Activated CD8-positive, alpha-beta T cell treated with anti-CD3 and anti-CD28 coated beads for 36 hours (primary cell): ENCODE measurements around the gene CORO2B. TPM values are rescaled to one million over a fixed set of nuclear protein-coding genes. Genes with fewer than 3 reads are reported as not detected.

Experiments
- ATAC-seq: fragments of 200-7000 bp; cut with Tn5 transposase; one replicate; pipeline ENCODE4 v1.10.0; 2021; ENCODE audit warnings: mild to moderate bottlenecking, moderate library complexity
- CTCF ChIA-PET: fragments of 350-600 bp; sonication (Branson Sonifier 250); formaldehyde crosslinking; loops from one replicate; lab custom pipeline; 2021; ENCODE audit warnings: antibody characterized with exemption; lab: Charles Lee
- POLR2A ChIA-PET: fragments of 350-600 bp; sonication (Branson Sonifier 250); formaldehyde crosslinking; loops from one replicate; lab custom pipeline; 2021; ENCODE audit warnings: antibody characterized with exemption; lab: Charles Lee
- DNase-seq: peaks from one replicate; pipeline ENCODE4 v3.0.0-alpha.2; 2020
- H3K27ac Mint-ChIP-seq: one replicate; pipeline ENCODE4 v1.8.0; 2021; ENCODE audit warnings: mild to moderate bottlenecking, mixed read lengths
- H3K27me3 Mint-ChIP-seq: one replicate; pipeline ENCODE4 v1.8.0; 2021; ENCODE audit warnings: mixed read lengths
- H3K36me3 Mint-ChIP-seq: one replicate; pipeline ENCODE4 v1.8.0; 2021; ENCODE audit warnings: low read depth, mixed read lengths
- H3K4me1 Mint-ChIP-seq: one replicate; pipeline ENCODE4 v1.8.0; 2021; ENCODE audit warnings: low read depth, mixed read lengths
- H3K4me3 Mint-ChIP-seq: one replicate; pipeline ENCODE4 v1.8.0; 2021; ENCODE audit warnings: mild to moderate bottlenecking, moderate library complexity, mixed read lengths
- H3K9me3 Mint-ChIP-seq: one replicate; pipeline ENCODE4 v1.8.0; 2021; ENCODE audit warnings: mixed read lengths
- CTCF ChIP-seq: fragments of 200-600 bp; IDR thresholded peaks from one replicate; pipeline ENCODE4 v1.8.0; 2022; ENCODE audit warnings: antibody characterized with exemption, mild to moderate bottlenecking
- intact Hi-C: fragments of 100-400 bp; cut with micrococcal nuclease; formaldehyde crosslinking; loops from one replicate; pipeline ENCODE4 v1.10.0; 2022
- total RNA-seq, 2 experiments: library from RNA; stranded (reverse); gene quantifications; one replicate each; pipeline ENCODE4 v1.2.3, GENCODE V29; 2021

Gene CORO2B
- total RNA-seq, 2 experiments from 2014 or later, result not detected

- H3K4me3 Mint-ChIP-seq, result no peak overlapping the region
- peaks cover 5% of the 10 kb centered on the region for H3K9me3 Mint-ChIP-seq
- DNase-seq, result no peak
- POLR2A ChIA-PET, result no interaction called here
- no peak overlapping the region for H3K27ac Mint-ChIP-seq
- H3K27me3 Mint-ChIP-seq, result peaks cover 3% of the 10 kb centered on the region
- ATAC-seq, result no peak
- intact Hi-C loops, result loop anchor here (5.0 kb wide), 1 partner anchor 113 kb away; no protein-coding TSS in a partner anchor
- no peaks in the 10 kb centered on the region for H3K36me3 Mint-ChIP-seq
- CTCF ChIA-PET, result interaction anchor here (0.7 to 1.7 kb wide), 2 partner anchors 94 to 106 kb away, joined by 3 to 8 read pairs; no protein-coding TSS in a partner anchor
- TF ChIP-seq CTCF, result no peak
- H3K4me1 Mint-ChIP-seq, result peaks cover 6% of the 10 kb centered on the region
Measured at GRCh38 chr15:68769702-68770101, 190.9 kb downstream of the CORO2B start.

- H3K27me3 Mint-ChIP-seq, result peaks cover 3% of the 10 kb centered on the region
- ChIA-PET POLR2A (no interaction called here), CTCF (interaction anchor here (1.1 to 1.9 kb wide), 3 partner anchors 46 to 105 kb away, joined by 3 to 8 read pairs (median 4); no protein-coding TSS in a partner anchor)
- DNase-seq (no peak), ATAC-seq (no peak)
- peaks cover 6% of the 10 kb centered on the region for H3K4me1 Mint-ChIP-seq
- H3K27ac Mint-ChIP-seq, result no peak overlapping the region
- intact Hi-C loops, result loop anchor here (5.0 kb wide), 1 partner anchor 112 kb away; no protein-coding TSS in a partner anchor
- TF ChIP-seq CTCF, result no peak
- no peak overlapping the region for H3K4me3 Mint-ChIP-seq
- peaks cover 5% of the 10 kb centered on the region for H3K9me3 Mint-ChIP-seq
- H3K36me3 Mint-ChIP-seq, result no peaks in the 10 kb centered on the region
Measured at GRCh38 chr15:68770216-68770615, 191.4 kb downstream of the CORO2B start.

GRCh38 chr15:68773036-68773435, 194.2 kb downstream of the CORO2B start:
- no peak for TF ChIP-seq CTCF
- no peak for DNase-seq
- Mint-ChIP-seq H3K27ac (no peak overlapping the region), H3K9me3 (peaks cover 5% of the 10 kb centered on the region), H3K27me3 (peaks cover 3% of the 10 kb centered on the region), H3K36me3 (peaks cover 4% of the 10 kb centered on the region), H3K4me1 (peaks cover 6% of the 10 kb centered on the region), H3K4me3 (no peak overlapping the region)
- ATAC-seq, result no peak
- intact Hi-C loops, result loop anchor here (5.0 kb wide), 1 partner anchor 109 kb away; no protein-coding TSS in a partner anchor
- ChIA-PET POLR2A (no interaction called here), CTCF (interaction anchor here (1.5 to 2.0 kb wide), 3 partner anchors 56 to 103 kb away, joined by 3 to 8 read pairs (median 4); no protein-coding TSS in a partner anchor)

- Mint-ChIP-seq H3K9me3 (peaks cover 5% of the 10 kb centered on the region), H3K4me1 (peaks cover 2% of the 10 kb centered on the region), H3K27me3 (peaks cover 1% of the 10 kb centered on the region), H3K27ac (no peak overlapping the region), H3K36me3 (peaks cover 9% of the 10 kb centered on the region), H3K4me3 (no peak overlapping the region)
- POLR2A ChIA-PET, result no interaction called here
- intact Hi-C loops, result loop anchor here (5.0 kb wide), 1 partner anchor 108 kb away; no protein-coding TSS in a partner anchor
- CTCF ChIA-PET, result interaction anchor here (1.6 to 2.0 kb wide), 2 partner anchors 10 to 102 kb away, joined by 4 to 8 read pairs; no protein-coding TSS in a partner anchor
- DNase-seq (no peak), ATAC-seq (no peak)
- no peak for TF ChIP-seq CTCF
Measured at GRCh38 chr15:68774120-68774519, 195.3 kb downstream of the CORO2B start.

GRCh38 chr15:68774521-68775235, 195.9 kb downstream of the CORO2B start:
- no peak overlapping the region for H3K27ac Mint-ChIP-seq
- ChIA-PET POLR2A (no interaction called here), CTCF (interaction anchor here (1.6 to 2.0 kb wide), 2 partner anchors 9 to 101 kb away, joined by 4 to 8 read pairs; no protein-coding TSS in a partner anchor)
- DNase-seq (no peak), ATAC-seq (no peak)
- no peak overlapping the region for H3K4me3 Mint-ChIP-seq
- peaks cover 11% of the 10 kb centered on the region for H3K36me3 Mint-ChIP-seq
- H3K4me1 Mint-ChIP-seq, result peaks cover 2% of the 10 kb centered on the region
- H3K9me3 Mint-ChIP-seq, result peaks cover 5% of the 10 kb centered on the region
- H3K27me3 Mint-ChIP-seq, result no peaks in the 10 kb centered on the region
- intact Hi-C loops, result loop anchor here (5.0 kb wide), 1 partner anchor 108 kb away; no protein-coding TSS in a partner anchor
- TF ChIP-seq CTCF, result no peak
